Endometrial microvascular endothelial cells (primary cell): ENCODE results near the gene NUP98. TPM values are rescaled to one million over a fixed set of nuclear protein-coding genes. Genes with fewer than 3 reads are reported as not detected.

Source experiments
- in situ Hi-C: cut with HindIII; loops from 2 replicates; pipeline ENCODE4 v1.10.0; 2017; ENCODE audit warnings: low sequenced_read_pairs, low pct_unique_long_range_greater_than_20kb; ENCODE audit errors: inconsistent ontology term
- total RNA-seq: library from RNA; depleted of rRNA; stranded (reverse); fragments of >200 nt; gene quantifications from one replicate; pipeline ENCODE4 v1.2.3, GENCODE V29; 2015; ENCODE audit errors: inconsistent ontology term

NUP98 gene
- total RNA-seq: 131 TPM

GRCh38 chr11:3797329-3798090 is at the start of gene NUP98:
TSS of gene NUP98 (minus strand) at chr11:3797554. CDS start at chr11:3782117, 15,437 bp downstream.
- in situ Hi-C loops: no loop called here

DNA sequence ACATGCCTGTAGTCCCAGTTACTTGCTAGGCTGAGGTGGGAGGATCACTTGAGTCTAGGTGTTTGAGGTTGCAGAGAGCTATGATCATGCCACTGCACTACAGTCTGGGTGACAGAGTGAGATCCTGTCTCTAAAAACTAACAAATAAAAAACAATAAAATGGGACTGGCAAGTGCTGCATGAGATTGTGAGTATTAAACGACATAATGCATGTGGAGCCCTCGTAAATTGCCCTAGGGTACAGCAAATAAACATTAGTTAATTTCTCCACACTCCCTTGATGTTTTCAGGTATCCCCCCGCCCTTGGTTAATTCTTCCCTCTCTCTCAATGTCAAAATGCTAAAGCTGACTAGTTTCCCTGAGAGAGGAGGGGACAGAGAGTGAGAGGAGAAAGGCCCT is 48.3 kb upstream of the NUP98 start:
- in situ Hi-C loops: no loop called here

DNA sequence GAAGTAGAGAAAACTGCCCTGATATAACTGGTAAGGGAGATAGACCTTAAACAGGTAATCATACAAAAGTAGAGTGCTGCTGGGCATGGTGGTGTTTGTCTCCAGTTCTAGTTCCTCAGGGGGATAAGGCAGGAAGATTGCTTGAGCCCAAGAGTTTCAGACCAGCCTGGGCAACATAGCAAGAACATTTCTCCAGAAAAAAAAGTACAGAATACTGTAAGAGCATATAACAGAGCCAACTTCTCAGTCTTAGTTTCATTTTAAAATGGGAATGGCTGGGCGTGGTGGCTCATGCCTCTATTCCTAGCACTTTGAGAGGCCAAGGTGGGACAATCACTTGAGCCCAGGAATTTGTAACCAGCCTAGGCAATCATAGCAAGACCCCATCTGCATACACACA is 47.9 kb upstream of the NUP98 start:
- in situ Hi-C loops: no loop called here

GRCh38 chr11:3843326-3843725 is 46.0 kb upstream of the NUP98 start:
- in situ Hi-C loops: no loop called here

DNA sequence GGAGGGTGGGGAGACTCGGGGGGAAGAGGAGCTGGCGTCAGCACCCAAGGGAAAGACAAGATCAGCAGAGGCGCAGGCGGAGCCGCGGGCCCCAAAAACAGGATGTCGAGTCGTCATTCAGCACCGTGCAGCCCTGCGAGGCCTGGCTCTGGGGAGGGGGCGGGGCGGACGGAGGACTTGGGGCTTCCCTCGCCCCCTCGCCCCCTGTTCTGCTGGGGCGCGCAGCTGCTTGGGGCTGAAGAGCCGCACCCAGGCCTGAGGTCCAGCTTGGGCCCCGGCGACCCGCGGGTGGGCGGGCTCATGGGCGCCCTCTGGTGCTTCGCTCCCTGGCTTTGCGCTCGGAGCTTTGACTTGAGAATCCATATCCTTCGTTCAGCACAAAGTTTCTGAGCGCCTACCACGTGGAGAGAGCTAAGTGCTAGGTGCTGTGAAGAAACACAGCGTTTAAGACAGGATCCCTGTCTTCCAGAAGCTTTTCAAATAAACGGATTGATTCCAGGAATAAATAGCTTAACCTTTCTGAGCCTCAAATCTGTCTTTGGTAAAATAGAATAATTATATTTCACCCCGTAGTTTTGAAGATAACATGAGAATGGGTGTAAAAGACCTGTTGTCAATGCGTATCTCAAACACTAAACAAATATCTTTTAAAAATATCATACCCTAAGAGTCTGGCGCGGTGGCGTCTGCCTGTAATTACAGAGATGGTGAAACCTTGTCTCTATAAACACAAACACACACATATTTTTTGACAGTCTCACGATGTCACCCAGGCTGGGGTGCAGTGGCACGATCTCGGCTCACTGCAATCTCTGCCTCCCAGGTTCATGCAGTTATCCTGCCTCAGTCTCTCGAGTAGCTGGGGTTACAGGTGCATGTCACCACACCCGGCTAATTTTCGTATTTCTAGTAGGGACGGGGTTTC is 44.3 kb upstream of the NUP98 start:
- in situ Hi-C loops: no loop called here

GRCh38 chr11:3840870-3841425 is 43.6 kb upstream of the NUP98 start, which contains the start of gene RHOG:
TSS of gene RHOG (minus strand) at chr11:3840959. CDS start at chr11:3828138, 12,821 bp downstream.
- in situ Hi-C loops: no loop called here

- in situ Hi-C loops: no loop called here
Measured at GRCh38 chr11:3840004-3840869, 42.9 kb upstream of the NUP98 start.

DNA sequence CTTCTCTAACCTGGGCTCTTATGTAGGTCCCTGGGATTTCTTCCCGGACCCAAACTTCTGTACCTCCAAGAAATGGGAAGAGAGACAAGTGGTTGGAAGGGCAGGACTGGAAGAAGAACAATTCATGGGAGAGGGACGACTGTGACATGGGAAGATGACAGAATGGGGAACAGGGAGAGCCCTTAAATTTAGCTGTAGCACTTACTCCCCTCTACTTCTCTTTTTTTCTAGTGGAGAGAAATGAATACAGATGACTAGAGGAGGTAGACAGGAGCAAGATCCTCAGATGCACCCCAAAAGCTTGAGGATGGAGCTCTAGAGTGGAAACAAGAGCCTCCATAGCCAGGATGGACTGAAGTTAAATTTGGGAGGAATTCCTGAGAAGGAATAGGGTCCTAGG is 41.1 kb upstream of the NUP98 start:
- in situ Hi-C loops: no loop called here

DNA sequence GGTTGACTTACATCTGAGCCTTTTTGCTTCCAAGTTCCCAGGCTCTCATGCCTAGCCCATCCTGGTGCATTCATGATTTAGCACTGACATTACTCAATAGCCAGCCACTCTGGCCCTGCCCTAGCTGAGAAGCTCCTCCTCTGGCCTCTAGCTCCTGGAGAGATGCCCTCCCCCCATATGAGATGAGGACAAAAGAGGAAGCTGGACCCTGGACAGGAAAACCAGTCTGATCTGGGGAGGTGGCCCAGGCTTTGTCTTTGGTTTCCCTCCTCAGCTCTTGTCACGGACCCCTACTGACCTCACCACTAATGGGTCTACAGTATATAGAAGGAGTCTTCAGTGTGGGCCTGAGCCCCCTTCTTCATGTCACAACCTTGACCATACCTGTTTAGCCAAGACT is 40.4 kb upstream of the NUP98 start:
- in situ Hi-C loops: no loop called here

GRCh38 chr11:3836903-3837302 is 39.5 kb upstream of the NUP98 start:
- in situ Hi-C loops: no loop called here

DNA sequence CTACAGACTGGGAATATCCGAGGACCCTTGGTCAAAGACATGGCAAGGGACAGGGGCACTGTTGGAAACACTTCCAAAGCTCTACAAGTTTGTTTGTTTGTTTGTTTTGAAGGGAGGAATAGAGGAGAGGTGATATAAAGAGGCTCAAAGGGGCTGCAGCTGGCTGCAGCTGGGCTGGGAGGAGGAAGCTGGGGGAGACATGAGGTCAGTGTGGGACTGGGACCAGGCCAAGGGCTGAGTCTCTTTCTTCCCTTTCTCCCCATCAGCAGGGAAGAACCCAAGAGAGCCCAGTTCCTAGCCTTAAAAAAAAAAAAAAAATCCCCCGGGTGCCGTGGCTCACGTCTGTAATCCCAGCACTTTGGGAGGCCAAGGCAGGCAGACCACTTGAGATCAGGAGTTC is 38.4 kb upstream of the NUP98 start:
- in situ Hi-C loops: no loop called here

- in situ Hi-C loops: no loop called here
Measured at GRCh38 chr11:3834664-3835461, 37.5 kb upstream of the NUP98 start.

DNA sequence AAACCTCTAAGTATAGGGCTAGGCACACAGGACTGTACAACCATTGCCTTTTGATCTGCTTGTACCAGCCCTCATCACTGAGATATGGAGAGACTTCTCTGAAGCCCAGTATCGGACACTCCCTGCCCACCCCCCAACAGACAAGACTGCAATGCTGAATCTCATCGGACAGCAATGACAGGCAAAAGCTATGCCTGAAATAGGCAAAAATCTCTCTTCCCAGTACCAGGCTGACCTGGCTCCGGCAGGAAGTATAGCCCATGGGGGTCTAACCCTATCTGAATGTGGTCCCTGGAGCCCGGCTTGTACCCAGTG is 37.0 kb upstream of the NUP98 start:
- in situ Hi-C loops: no loop called here

GRCh38 chr11:3833449-3833848 is 36.1 kb upstream of the NUP98 start:
- in situ Hi-C loops: no loop called here

GRCh38 chr11:3832816-3833215 is 35.5 kb upstream of the NUP98 start:
- in situ Hi-C loops: no loop called here

- in situ Hi-C loops: no loop called here
Measured at GRCh38 chr11:3831378-3832239, 34.3 kb upstream of the NUP98 start.

DNA sequence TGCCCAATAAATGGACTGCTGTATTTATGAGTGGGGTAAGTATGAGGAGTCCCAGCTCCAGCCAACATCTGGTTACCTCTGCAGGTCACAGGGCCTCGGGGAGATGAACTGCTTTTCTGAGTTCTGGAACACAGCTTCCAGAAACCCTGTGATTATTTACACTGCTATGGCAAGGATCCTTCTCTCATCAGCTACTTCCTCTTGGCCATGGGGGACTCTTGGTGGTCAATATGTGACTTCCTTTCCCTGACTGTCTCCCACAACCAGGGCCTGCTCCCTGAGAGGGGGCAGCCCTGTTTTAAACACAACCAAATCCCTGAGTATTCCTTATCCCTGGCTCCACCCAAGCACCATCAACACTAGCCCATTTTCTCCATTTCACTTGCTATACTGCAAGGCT is 33.4 kb upstream of the NUP98 start:
- in situ Hi-C loops: no loop called here
